ENCODE data around the gene LHFPL3.

Gene LHFPL3

GRCh38 chr7:104758504-104758903, 430.1 kb downstream of the LHFPL3 start:
- DNase-seq: no peak

GRCh38 chr7:104761892-104762291, 433.5 kb downstream of the LHFPL3 start:
- DNase-seq: no peak

- DNase-seq: no peak
Observed at GRCh38 chr7:104767113-104767512, 438.7 kb downstream of the LHFPL3 start.

- no peak for DNase-seq
Observed at GRCh38 chr7:104767826-104768536, 439.6 kb downstream of the LHFPL3 start.

GRCh38 chr7:104772405-104773345, 444.3 kb downstream of the LHFPL3 start:
- DNase-seq: no peak

- no peak for DNase-seq
Observed at GRCh38 chr7:104773796-104774195, 445.4 kb downstream of the LHFPL3 start.

- DNase-seq: no peak
Observed at GRCh38 chr7:104775531-104775930, 447.1 kb downstream of the LHFPL3 start.

GRCh38 chr7:104777301-104777800, 448.9 kb downstream of the LHFPL3 start:
- DNase-seq: no peak

- DNase-seq: no peak
Observed at GRCh38 chr7:104779888-104780287, 451.5 kb downstream of the LHFPL3 start.

- DNase-seq: no peak
Observed at GRCh38 chr7:104784686-104785085, 456.3 kb downstream of the LHFPL3 start.

GRCh38 chr7:104789780-104790179, 461.4 kb downstream of the LHFPL3 start:
- DNase-seq: no peak

GRCh38 chr7:104790440-104790839, 462.0 kb downstream of the LHFPL3 start:
- DNase-seq: no peak

GRCh38 chr7:104791080-104791479, 462.7 kb downstream of the LHFPL3 start:
- DNase-seq: no peak

GRCh38 chr7:104793066-104793465, 464.7 kb downstream of the LHFPL3 start:
- no peak for DNase-seq

- DNase-seq: no peak
Observed at GRCh38 chr7:104794154-104794553, 465.8 kb downstream of the LHFPL3 start.

GRCh38 chr7:104794589-104794988, 466.2 kb downstream of the LHFPL3 start:
- DNase-seq: no peak

- DNase-seq: no peak
Observed at GRCh38 chr7:104795086-104795485, 466.7 kb downstream of the LHFPL3 start.

GRCh38 chr7:104795616-104796398, 467.4 kb downstream of the LHFPL3 start:
- no peak for DNase-seq

GRCh38 chr7:104800307-104800706, 471.9 kb downstream of the LHFPL3 start:
- no peak for DNase-seq

- no peak for DNase-seq
Observed at GRCh38 chr7:104801022-104801421, 472.6 kb downstream of the LHFPL3 start.

GRCh38 chr7:104803931-104804330, 475.5 kb downstream of the LHFPL3 start:
- no peak for DNase-seq

- no peak for DNase-seq
Observed at GRCh38 chr7:104804696-104805095, 476.3 kb downstream of the LHFPL3 start.

All from activated CD4-positive, alpha-beta T cell treated with anti-CD3 and anti-CD28 coated beads, Interleukin-2, amount 50 U/mL, for 4 hours (primary cell).